H1 (cell line): ENCODE data around the gene IFITM10. TPM values are rescaled to one million over a fixed set of nuclear protein-coding genes. Genes with fewer than 3 reads are reported as not detected.

Experiments used
- CTCF ChIA-PET: fragments of 300-600 bp; sonication (Branson Sonifier 250); formaldehyde crosslinking; loops from one replicate; lab custom pipeline; 2021; ENCODE audit not compliant: partially characterized antibody; lab: Charles Lee
- POLR2A ChIA-PET: fragments of 300-600 bp; sonication (Branson Sonifier 250); formaldehyde crosslinking; loops from one replicate; lab custom pipeline; 2021; ENCODE audit warnings: inconsistent platforms; ENCODE audit not compliant: partially characterized antibody; lab: Charles Lee
- DNase-seq, 2 experiments: peaks; one replicate each; pipeline versions ENCODE4 v3.0.0 to v3.0.0-alpha.2; 2010 to 2022; ENCODE audit warnings: low spot score in 2 of 2, low read depth in 1 of 2, mixed read lengths in 1 of 2
- FAIRE-seq: peaks from 2 replicates; lab custom pipeline; 2011; peaks lifted over from hg19 to GRCh38; lab: Jason Lieb, UNC
- H2AFZ ChIP-seq: 2 replicates; pipeline ENCODE4 v1.8.1; 2012; ENCODE audit warnings: low read length, inconsistent platforms
- H2AK5ac ChIP-seq: 2 replicates; pipeline ENCODE4 v1.6.1; 2013; ENCODE audit warnings: low read depth, low read length
- H2BK120ac ChIP-seq: replicated peaks from 2 replicates; pipeline ENCODE3; 2013; ENCODE audit warnings: low read depth, low read length, inconsistent platforms
- H2BK12ac ChIP-seq: 2 replicates; pipeline ENCODE4 v1.6.1; 2013; ENCODE audit warnings: low read depth, low read length
- H2BK15ac ChIP-seq: 2 replicates; pipeline ENCODE4 v1.6.1; 2013; ENCODE audit warnings: low read length
- H2BK20ac ChIP-seq: 2 replicates; pipeline ENCODE4 v1.6.1; 2013; ENCODE audit warnings: low read length
- H2BK5ac ChIP-seq: 2 replicates; pipeline ENCODE4 v1.6.1; 2013; ENCODE audit warnings: low read depth, low read length
- H3K14ac ChIP-seq: 2 replicates; pipeline ENCODE4 v1.6.1; 2013; ENCODE audit warnings: inconsistent platforms; ENCODE audit not compliant: insufficient read length
- H3K18ac ChIP-seq: 2 replicates; pipeline ENCODE4 v1.6.1; 2013; ENCODE audit warnings: low read length; ENCODE audit errors: extremely low read depth
- H3K23ac ChIP-seq: 2 replicates; pipeline ENCODE4 v1.6.1; 2013; ENCODE audit warnings: inconsistent platforms; ENCODE audit not compliant: insufficient read length
- H3K23me2 ChIP-seq: 2 replicates; pipeline ENCODE4 v1.6.1; 2013; ENCODE audit warnings: low read depth, low read length
- H3K27ac ChIP-seq: 2 replicates; pipeline ENCODE4 v1.6.1; 2011; ENCODE audit warnings: low read depth, low read length, inconsistent platforms
- H3K27me3 ChIP-seq, 4 experiments: replicated peaks in 1 of 4; 1 replicate in 1 of 4; 2 replicates in 3 of 4; pipeline versions ENCODE4 v1.6.1 to v1.8.1; 2011 to 2013; ENCODE audit warnings: low read length in 3 of 4, mild to moderate bottlenecking in 3 of 4, inconsistent platforms in 2 of 4, mixed read lengths in 2 of 4, moderate library complexity in 1 of 4; ENCODE audit not compliant: control insufficient read depth in 3 of 4, insufficient read depth in 3 of 4; ENCODE audit errors: extremely low read depth in 1 of 4
- H3K36me3 ChIP-seq, 4 experiments: 2 replicates each; pipeline versions ENCODE4 v1.6.1 to v1.8.1; 2011 to 2013; ENCODE audit warnings: mild to moderate bottlenecking in 4 of 4, low read length in 3 of 4, moderate library complexity in 2 of 4, control low read depth in 1 of 4, inconsistent platforms in 1 of 4; ENCODE audit not compliant: insufficient read depth in 4 of 4, control insufficient read depth in 2 of 4
- H3K4ac ChIP-seq: replicated peaks from 2 replicates; pipeline ENCODE3; 2013; ENCODE audit warnings: low read length, low read depth, mixed read lengths, inconsistent platforms; ENCODE audit not compliant: insufficient read length
- H3K4me1 ChIP-seq, 4 experiments: replicated peaks in 1 of 4; 1 replicate in 1 of 4; 2 replicates in 3 of 4; pipeline versions ENCODE4 v1.6.1 to v1.8.1; 2011 to 2013; ENCODE audit warnings: low read length in 3 of 4, inconsistent platforms in 2 of 4, mixed read lengths in 1 of 4; ENCODE audit not compliant: insufficient read depth in 4 of 4, control insufficient read depth in 3 of 4
- H3K4me2 ChIP-seq, 2 experiments: 2 replicates each; pipeline versions ENCODE4 v1.6.1 to v1.8.1; 2011 to 2013; ENCODE audit warnings: low read depth in 2 of 2, low read length in 2 of 2, control low read depth in 1 of 2, inconsistent platforms in 1 of 2, mild to moderate bottlenecking in 1 of 2; ENCODE audit not compliant: insufficient read depth in 1 of 2
- H3K4me3 ChIP-seq, 4 experiments: fragments of 200-600, 300-600 bp in 1 of 4; sonication (generic), shearing (Covaris generic), sonication (Bioruptor Twin) in 1 of 4; 2 replicates each; pipeline versions ENCODE4 v1.5.1 to v1.8.1; 2011 to 2016; ENCODE audit warnings: low read length in 4 of 4, low read depth in 3 of 4, control low read depth in 2 of 4, inconsistent platforms in 2 of 4, mild to moderate bottlenecking in 2 of 4, mixed read lengths in 1 of 4, moderate library complexity in 1 of 4; ENCODE audit not compliant: insufficient read depth in 2 of 4; ENCODE audit errors: extremely low read depth in 1 of 4
- H3K56ac ChIP-seq: replicated peaks from 2 replicates; pipeline ENCODE3; 2013; ENCODE audit warnings: low read depth, mild to moderate bottlenecking, mixed read lengths, low read length, inconsistent platforms; ENCODE audit not compliant: insufficient read length
- H3K79me1 ChIP-seq: 2 replicates; pipeline ENCODE4 v1.6.1; 2013; ENCODE audit warnings: low read depth, low read length, control low read depth
- H3K79me2 ChIP-seq, 2 experiments: 2 replicates each; pipeline versions ENCODE4 v1.6.1 to v1.8.1; 2012 to 2013; ENCODE audit warnings: low read length in 2 of 2, mild to moderate bottlenecking in 2 of 2, inconsistent platforms in 1 of 2; ENCODE audit not compliant: insufficient read depth in 2 of 2, control insufficient read depth in 1 of 2
- H3K9ac ChIP-seq, 4 experiments: replicated peaks in 1 of 4; 1 replicate in 1 of 4; 2 replicates in 3 of 4; pipeline versions ENCODE4 v1.6.1 to v1.8.1; 2011 to 2013; ENCODE audit warnings: low read depth in 3 of 4, low read length in 3 of 4, control low read depth in 2 of 4, mild to moderate bottlenecking in 2 of 4, moderate library complexity in 2 of 4, inconsistent platforms in 1 of 4; ENCODE audit errors: extremely low read depth in 1 of 4
- H3K9me3 ChIP-seq, 2 experiments: 2 replicates each; pipeline versions ENCODE4 v1.6.1 to v1.8.1; 2012 to 2013; ENCODE audit warnings: mild to moderate bottlenecking in 2 of 2, moderate library complexity in 2 of 2, control low read depth in 1 of 2, inconsistent platforms in 1 of 2, low read depth in 1 of 2, low read length in 1 of 2, mixed read lengths in 1 of 2; ENCODE audit not compliant: insufficient read depth in 2 of 2
- H4K20me1 ChIP-seq, 2 experiments: replicated peaks in 1 of 2; 2 replicates each; pipeline versions ENCODE3 to v1.8.1; 2011 to 2013; ENCODE audit warnings: inconsistent platforms in 2 of 2, low read length in 2 of 2, mild to moderate bottlenecking in 1 of 2; ENCODE audit not compliant: insufficient read depth in 2 of 2, control insufficient read depth in 1 of 2
- H4K5ac ChIP-seq: 2 replicates; pipeline ENCODE4 v1.6.1; 2013; ENCODE audit warnings: low read length, low read depth, mixed read lengths, inconsistent platforms; ENCODE audit not compliant: insufficient read length
- H4K8ac ChIP-seq: 2 replicates; pipeline ENCODE4 v1.8.0; 2013; ENCODE audit warnings: mild to moderate bottlenecking, moderate library complexity, low read length, inconsistent platforms; ENCODE audit not compliant: insufficient read depth; ENCODE audit errors: extremely low read depth
- H4K91ac ChIP-seq: replicated peaks from 2 replicates; pipeline ENCODE3; 2013; ENCODE audit warnings: low read length, mixed read lengths, inconsistent platforms; ENCODE audit not compliant: insufficient read length
- ASH2L ChIP-seq: fragments of 200-600, 300-600 bp; sonication (generic); IDR thresholded peaks from one replicate; pipeline ENCODE4 v1.7.1; 2017; ENCODE audit warnings: low read length
- ATF2 ChIP-seq: IDR thresholded peaks from 2 replicates; pipeline ENCODE4 v1.6.1; 2012; ENCODE audit warnings: low read length, inconsistent platforms
- BCL11A ChIP-seq, 2 experiments: IDR thresholded peaks; one replicate each; pipeline ENCODE4 v1.6.1; 2011; ENCODE audit warnings: low read depth in 2 of 2, low read length in 2 of 2, mild to moderate bottlenecking in 2 of 2
- E2F6 ChIP-seq: IDR thresholded peaks from 2 replicates; pipeline ENCODE4 v1.6.1; 2012; ENCODE audit warnings: inconsistent platforms
- HDAC2 ChIP-seq, 2 experiments: fragments of 300-600 bp in 1 of 2; sonication (generic) in 1 of 2; IDR thresholded peaks; 2 replicates each; pipeline ENCODE4 v1.6.1; 2011 to 2012; ENCODE audit warnings: low read depth in 2 of 2, low read length in 2 of 2, mild to moderate bottlenecking in 2 of 2, moderate library complexity in 2 of 2, borderline replicate concordance in 1 of 2, inconsistent platforms in 1 of 2
- JUN ChIP-seq: IDR thresholded peaks from 2 replicates; pipeline ENCODE4 v1.6.1; 2011; ENCODE audit warnings: low read depth, mild to moderate bottlenecking, improper control_type of control experiment, low read length
- PHF8 ChIP-seq: fragments of 200-600 bp; sonication (generic); conservative IDR thresholded peaks from 2 replicates; pipeline ENCODE4 v1.7.1; 2012; ENCODE audit warnings: low read depth, mild to moderate bottlenecking, inconsistent platforms, low read length, moderate library complexity
- RXRA ChIP-seq: IDR thresholded peaks from 2 replicates; pipeline ENCODE4 v1.6.1; 2011; ENCODE audit warnings: low read depth, mild to moderate bottlenecking, low read length, moderate library complexity; ENCODE audit not compliant: insufficient read depth
- SP4 ChIP-seq: IDR thresholded peaks from 2 replicates; pipeline ENCODE4 v1.6.1; 2012; ENCODE audit warnings: low read length, inconsistent platforms
- SUZ12 ChIP-seq: fragments of 200-600 bp; sonication (generic); IDR thresholded peaks from 2 replicates; pipeline ENCODE4 v1.6.1; 2012; ENCODE audit warnings: mild to moderate bottlenecking, inconsistent platforms, low read length, moderate library complexity, mixed read lengths
- TBP ChIP-seq: IDR thresholded peaks from 2 replicates; pipeline ENCODE4 v1.6.1; 2011; ENCODE audit warnings: low read depth, low read length, improper control_type of control experiment
- WGBS, 2 experiments: shearing (Covaris generic) in 1 of 2; methylation state at CpG; one replicate each; pipeline versions ENCODE4 v1.1.6 to v1.1.7; 2013 to 2015; ENCODE audit warnings: low lambda C conversion rate in 2 of 2, mixed read lengths in 2 of 2, inconsistent platforms in 1 of 2, low coverage in 1 of 2, missing lambda C conversion rate in 1 of 2; ENCODE audit not compliant: insufficient replicate concordance in 2 of 2, insufficient coverage in 1 of 2, insufficient read length in 1 of 2; ENCODE audit errors: extremely low coverage in 1 of 2, missing lambda C conversion rate in 1 of 2; 5-methylcytosine and 5-hydroxymethylcytosine counted together
- polyA plus RNA-seq, 7 experiments: library from polyadenylated mRNA; depleted of rRNA in 3 of 7; stranded (reverse) in 5 of 7; unstranded in 2 of 7; fragments of >200 nt in 5 of 7; fragments of 200-250 nt in 2 of 7; gene quantifications; 1 replicate in 5 of 7; 2 replicates in 1 of 7; 4 replicates in 1 of 7; pipeline versions ENCODE4 v1.2.1 to v1.2.3, GENCODE V29; 2011 to 2013; ENCODE audit warnings: missing spikeins in 2 of 7, mixed read lengths in 2 of 7
- total RNA-seq: library from RNA; stranded (reverse); fragmentation: NEBNext Ultra II Directional; extraction: Animal tissue kit (Norgen Biotek cat#: 25700); gene quantifications from 2 replicates; pipeline ENCODE4 v1.2.1, GENCODE V29; 2021

IFITM10 gene
- total and polyA plus RNA-seq, 2 of the 8 experiments (the other 6 are each of a cell fraction or from before 2014, with no cell fraction given), result 0.08 to 0.22 TPM

GRCh38 chr11:1746511-1746931, 3.9 kb downstream of the IFITM10 start:
- Histone ChIP-seq H3K23ac (no peak overlapping the region), H2BK20ac (no peak overlapping the region), H3K4ac (no peak overlapping the region), H2AK5ac (peak overlapping the region; percentile 3; the same call in 1 of the 2 replicates), H3K4me2 (no peak overlapping the region), H3K4me3 (no peak overlapping the region), H2AFZ (no peak overlapping the region), H4K8ac (no peak overlapping the region), H2BK120ac (no peak overlapping the region), H4K5ac (no peak overlapping the region), H4K91ac (no peak overlapping the region), H2BK15ac (no peak overlapping the region), H3K79me1 (no peaks in the 10 kb centered on the region), H2BK5ac (no peak overlapping the region), H3K14ac (no peak overlapping the region), H2BK12ac (no peak overlapping the region), H3K56ac (no peak overlapping the region), H3K27ac (no peak overlapping the region), H3K79me2 (no peaks in the 10 kb centered on the region), H3K9ac (no peak overlapping the region), H3K4me1 (peaks cover 0 to 12% (median 4%) of the 10 kb centered on the region in 4 experiments; a peak in 5 of 7 replicates), H4K20me1 (peaks cover 4 to 15% of the 10 kb centered on the region in 2 experiments), H3K9me3 (peaks cover 0 to 5% of the 10 kb centered on the region in 2 experiments; a peak in 2 of 4 replicates), H3K27me3 (peaks cover 12 to 36% (median 27%) of the 10 kb centered on the region in 4 experiments; a peak in 6 of 7 replicates), H3K18ac (no peak overlapping the region), H3K36me3 (no peaks in the 10 kb centered on the region; a peak in 2 of 8 replicates), H3K23me2 (peaks cover 19% of the 10 kb centered on the region)
- WGBS, 2 experiments, result 90% methylated on average over 20 of the region's 22 CpGs; no CpG with 5 or more reads in 1 of the 2 experiments
- DNase-seq (no peak), FAIRE-seq (no peak)
- ChIA-PET POLR2A (no interaction called here), CTCF (interaction anchor here (1.1 to 1.3 kb wide), 2 partner anchors 20 to 94 kb away, joined by 4 to 5 read pairs; no protein-coding TSS in a partner anchor)
- no peak for TF ChIP-seq TBP
- TF ChIP-seq JUN, result no peak
- TF ChIP-seq ASH2L, result no peak
- TF ChIP-seq SP4, result no peak
- TF ChIP-seq BCL11A (IDR thresholded peaks at IDR 0.05; ENCODE audit: low read depth in 2 of 2, low read length in 2 of 2), result no peak
- TF ChIP-seq SUZ12, result no peak
- TF ChIP-seq E2F6, result no peak
- no peak for TF ChIP-seq PHF8
- no peak for TF ChIP-seq RXRA
- TF ChIP-seq HDAC2 (IDR thresholded peaks at IDR 0.05; ENCODE audit: borderline replicate concordance in 1 of 2, low read depth in 2 of 2, low read length in 2 of 2), result no peak
- TF ChIP-seq ATF2, result no peak
